H1 (cell line): ENCODE data around the gene GFOD1. TPM values are rescaled to one million over a fixed set of nuclear protein-coding genes. Genes with fewer than 3 reads are reported as not detected.

Source experiments
- CTCF ChIA-PET: fragments of 300-600 bp; sonication (Branson Sonifier 250); formaldehyde crosslinking; loops from one replicate; lab custom pipeline; 2021; ENCODE audit not compliant: partially characterized antibody; lab: Charles Lee
- POLR2A ChIA-PET: fragments of 300-600 bp; sonication (Branson Sonifier 250); formaldehyde crosslinking; loops from one replicate; lab custom pipeline; 2021; ENCODE audit warnings: inconsistent platforms; ENCODE audit not compliant: partially characterized antibody; lab: Charles Lee
- DNase-seq, 2 experiments: peaks; one replicate each; pipeline versions ENCODE4 v3.0.0 to v3.0.0-alpha.2; 2010 to 2022; ENCODE audit warnings: low spot score in 2 of 2, low read depth in 1 of 2, mixed read lengths in 1 of 2
- FAIRE-seq: peaks from 2 replicates; lab custom pipeline; 2011; peaks lifted over from hg19 to GRCh38; lab: Jason Lieb, UNC
- H2AFZ ChIP-seq: 2 replicates; pipeline ENCODE4 v1.8.1; 2012; ENCODE audit warnings: low read length, inconsistent platforms
- H2AK5ac ChIP-seq: 2 replicates; pipeline ENCODE4 v1.6.1; 2013; ENCODE audit warnings: low read depth, low read length
- H2BK120ac ChIP-seq: replicated peaks from 2 replicates; pipeline ENCODE3; 2013; ENCODE audit warnings: low read depth, low read length, inconsistent platforms
- H2BK12ac ChIP-seq: 2 replicates; pipeline ENCODE4 v1.6.1; 2013; ENCODE audit warnings: low read depth, low read length
- H2BK15ac ChIP-seq: 2 replicates; pipeline ENCODE4 v1.6.1; 2013; ENCODE audit warnings: low read length
- H2BK20ac ChIP-seq: 2 replicates; pipeline ENCODE4 v1.6.1; 2013; ENCODE audit warnings: low read length
- H2BK5ac ChIP-seq: 2 replicates; pipeline ENCODE4 v1.6.1; 2013; ENCODE audit warnings: low read depth, low read length
- H3K14ac ChIP-seq: 2 replicates; pipeline ENCODE4 v1.6.1; 2013; ENCODE audit warnings: inconsistent platforms; ENCODE audit not compliant: insufficient read length
- H3K18ac ChIP-seq: 2 replicates; pipeline ENCODE4 v1.6.1; 2013; ENCODE audit warnings: low read length; ENCODE audit errors: extremely low read depth
- H3K23ac ChIP-seq: 2 replicates; pipeline ENCODE4 v1.6.1; 2013; ENCODE audit warnings: inconsistent platforms; ENCODE audit not compliant: insufficient read length
- H3K23me2 ChIP-seq: 2 replicates; pipeline ENCODE4 v1.6.1; 2013; ENCODE audit warnings: low read depth, low read length
- H3K27ac ChIP-seq: 2 replicates; pipeline ENCODE4 v1.6.1; 2011; ENCODE audit warnings: low read depth, low read length, inconsistent platforms
- H3K27me3 ChIP-seq, 4 experiments: replicated peaks in 1 of 4; 1 replicate in 1 of 4; 2 replicates in 3 of 4; pipeline versions ENCODE4 v1.6.1 to v1.8.1; 2011 to 2013; ENCODE audit warnings: low read length in 3 of 4, mild to moderate bottlenecking in 3 of 4, inconsistent platforms in 2 of 4, mixed read lengths in 2 of 4, moderate library complexity in 1 of 4; ENCODE audit not compliant: control insufficient read depth in 3 of 4, insufficient read depth in 3 of 4; ENCODE audit errors: extremely low read depth in 1 of 4
- H3K36me3 ChIP-seq, 4 experiments: 2 replicates each; pipeline versions ENCODE4 v1.6.1 to v1.8.1; 2011 to 2013; ENCODE audit warnings: mild to moderate bottlenecking in 4 of 4, low read length in 3 of 4, moderate library complexity in 2 of 4, control low read depth in 1 of 4, inconsistent platforms in 1 of 4; ENCODE audit not compliant: insufficient read depth in 4 of 4, control insufficient read depth in 2 of 4
- H3K4ac ChIP-seq: replicated peaks from 2 replicates; pipeline ENCODE3; 2013; ENCODE audit warnings: low read length, low read depth, mixed read lengths, inconsistent platforms; ENCODE audit not compliant: insufficient read length
- H3K4me1 ChIP-seq, 4 experiments: replicated peaks in 1 of 4; 1 replicate in 1 of 4; 2 replicates in 3 of 4; pipeline versions ENCODE4 v1.6.1 to v1.8.1; 2011 to 2013; ENCODE audit warnings: low read length in 3 of 4, inconsistent platforms in 2 of 4, mixed read lengths in 1 of 4; ENCODE audit not compliant: insufficient read depth in 4 of 4, control insufficient read depth in 3 of 4
- H3K4me2 ChIP-seq, 2 experiments: 2 replicates each; pipeline versions ENCODE4 v1.6.1 to v1.8.1; 2011 to 2013; ENCODE audit warnings: low read depth in 2 of 2, low read length in 2 of 2, control low read depth in 1 of 2, inconsistent platforms in 1 of 2, mild to moderate bottlenecking in 1 of 2; ENCODE audit not compliant: insufficient read depth in 1 of 2
- H3K4me3 ChIP-seq, 4 experiments: fragments of 200-600, 300-600 bp in 1 of 4; sonication (generic), shearing (Covaris generic), sonication (Bioruptor Twin) in 1 of 4; 2 replicates each; pipeline versions ENCODE4 v1.5.1 to v1.8.1; 2011 to 2016; ENCODE audit warnings: low read length in 4 of 4, low read depth in 3 of 4, control low read depth in 2 of 4, inconsistent platforms in 2 of 4, mild to moderate bottlenecking in 2 of 4, mixed read lengths in 1 of 4, moderate library complexity in 1 of 4; ENCODE audit not compliant: insufficient read depth in 2 of 4; ENCODE audit errors: extremely low read depth in 1 of 4
- H3K56ac ChIP-seq: replicated peaks from 2 replicates; pipeline ENCODE3; 2013; ENCODE audit warnings: low read depth, mild to moderate bottlenecking, mixed read lengths, low read length, inconsistent platforms; ENCODE audit not compliant: insufficient read length
- H3K79me1 ChIP-seq: 2 replicates; pipeline ENCODE4 v1.6.1; 2013; ENCODE audit warnings: low read depth, low read length, control low read depth
- H3K79me2 ChIP-seq, 2 experiments: 2 replicates each; pipeline versions ENCODE4 v1.6.1 to v1.8.1; 2012 to 2013; ENCODE audit warnings: low read length in 2 of 2, mild to moderate bottlenecking in 2 of 2, inconsistent platforms in 1 of 2; ENCODE audit not compliant: insufficient read depth in 2 of 2, control insufficient read depth in 1 of 2
- H3K9ac ChIP-seq, 4 experiments: replicated peaks in 1 of 4; 1 replicate in 1 of 4; 2 replicates in 3 of 4; pipeline versions ENCODE4 v1.6.1 to v1.8.1; 2011 to 2013; ENCODE audit warnings: low read depth in 3 of 4, low read length in 3 of 4, control low read depth in 2 of 4, mild to moderate bottlenecking in 2 of 4, moderate library complexity in 2 of 4, inconsistent platforms in 1 of 4; ENCODE audit errors: extremely low read depth in 1 of 4
- H3K9me3 ChIP-seq, 2 experiments: 2 replicates each; pipeline versions ENCODE4 v1.6.1 to v1.8.1; 2012 to 2013; ENCODE audit warnings: mild to moderate bottlenecking in 2 of 2, moderate library complexity in 2 of 2, control low read depth in 1 of 2, inconsistent platforms in 1 of 2, low read depth in 1 of 2, low read length in 1 of 2, mixed read lengths in 1 of 2; ENCODE audit not compliant: insufficient read depth in 2 of 2
- H4K20me1 ChIP-seq, 2 experiments: replicated peaks in 1 of 2; 2 replicates each; pipeline versions ENCODE3 to v1.8.1; 2011 to 2013; ENCODE audit warnings: inconsistent platforms in 2 of 2, low read length in 2 of 2, mild to moderate bottlenecking in 1 of 2; ENCODE audit not compliant: insufficient read depth in 2 of 2, control insufficient read depth in 1 of 2
- H4K5ac ChIP-seq: 2 replicates; pipeline ENCODE4 v1.6.1; 2013; ENCODE audit warnings: low read length, low read depth, mixed read lengths, inconsistent platforms; ENCODE audit not compliant: insufficient read length
- H4K8ac ChIP-seq: 2 replicates; pipeline ENCODE4 v1.8.0; 2013; ENCODE audit warnings: mild to moderate bottlenecking, moderate library complexity, low read length, inconsistent platforms; ENCODE audit not compliant: insufficient read depth; ENCODE audit errors: extremely low read depth
- H4K91ac ChIP-seq: replicated peaks from 2 replicates; pipeline ENCODE3; 2013; ENCODE audit warnings: low read length, mixed read lengths, inconsistent platforms; ENCODE audit not compliant: insufficient read length
- BCL11A ChIP-seq, 2 experiments: IDR thresholded peaks; one replicate each; pipeline ENCODE4 v1.6.1; 2011; ENCODE audit warnings: low read depth in 2 of 2, low read length in 2 of 2, mild to moderate bottlenecking in 2 of 2
- CREB1 ChIP-seq: IDR thresholded peaks from 2 replicates; pipeline ENCODE4 v1.6.1; 2012; ENCODE audit warnings: inconsistent platforms
- EGR1 ChIP-seq: IDR thresholded peaks from 2 replicates; pipeline ENCODE4 v1.6.1; 2011; ENCODE audit warnings: low read depth, low read length, borderline replicate concordance
- POLR2A ChIP-seq, 2 experiments: IDR thresholded peaks; 1 replicate in 1 of 2; 2 replicates in 1 of 2; pipeline ENCODE4 v1.6.1; 2011; ENCODE audit warnings: low read depth in 2 of 2, low read length in 2 of 2, mild to moderate bottlenecking in 2 of 2; ENCODE audit errors: control extremely low read depth in 1 of 2
- POU5F1 ChIP-seq: IDR thresholded peaks from 2 replicates; pipeline ENCODE4 v1.6.1; 2011; ENCODE audit warnings: low read depth, mild to moderate bottlenecking, low read length, moderate library complexity
- RBBP5 ChIP-seq: IDR thresholded peaks from 2 replicates; pipeline ENCODE4 v1.7.1; 2012; ENCODE audit warnings: low read depth, mild to moderate bottlenecking, inconsistent platforms, low read length, moderate library complexity, borderline replicate concordance
- RXRA ChIP-seq: IDR thresholded peaks from 2 replicates; pipeline ENCODE4 v1.6.1; 2011; ENCODE audit warnings: low read depth, mild to moderate bottlenecking, low read length, moderate library complexity; ENCODE audit not compliant: insufficient read depth
- SIN3A ChIP-seq, 2 experiments: IDR thresholded peaks in 1 of 2; conservative IDR thresholded peaks in 1 of 2; 2 replicates each; pipeline ENCODE4 v1.6.1; 2011 to 2012; ENCODE audit warnings: low read length in 2 of 2, improper control_type of control experiment in 1 of 2, low read depth in 1 of 2, mild to moderate bottlenecking in 1 of 2
- SIRT6 ChIP-seq: IDR thresholded peaks from one replicate; pipeline ENCODE4 v1.7.1; 2012; ENCODE audit warnings: low read length, inconsistent platforms
- WGBS, 2 experiments: shearing (Covaris generic) in 1 of 2; methylation state at CpG; one replicate each; pipeline versions ENCODE4 v1.1.6 to v1.1.7; 2013 to 2015; ENCODE audit warnings: low lambda C conversion rate in 2 of 2, mixed read lengths in 2 of 2, inconsistent platforms in 1 of 2, low coverage in 1 of 2, missing lambda C conversion rate in 1 of 2; ENCODE audit not compliant: insufficient replicate concordance in 2 of 2, insufficient coverage in 1 of 2, insufficient read length in 1 of 2; ENCODE audit errors: extremely low coverage in 1 of 2, missing lambda C conversion rate in 1 of 2; 5-methylcytosine and 5-hydroxymethylcytosine counted together
- polyA plus RNA-seq, 7 experiments: library from polyadenylated mRNA; depleted of rRNA in 3 of 7; stranded (reverse) in 5 of 7; unstranded in 2 of 7; fragments of >200 nt in 5 of 7; fragments of 200-250 nt in 2 of 7; gene quantifications; 1 replicate in 5 of 7; 2 replicates in 1 of 7; 4 replicates in 1 of 7; pipeline versions ENCODE4 v1.2.1 to v1.2.3, GENCODE V29; 2011 to 2013; ENCODE audit warnings: missing spikeins in 2 of 7, mixed read lengths in 2 of 7
- total RNA-seq: library from RNA; stranded (reverse); fragmentation: NEBNext Ultra II Directional; extraction: Animal tissue kit (Norgen Biotek cat#: 25700); gene quantifications from 2 replicates; pipeline ENCODE4 v1.2.1, GENCODE V29; 2021
- TF ChIP-seq, protein P1 (sequence below): IDR thresholded peaks from 2 replicates; pipeline ENCODE4 v1.6.1; 2011; ENCODE audit warnings: low read length, improper control_type of control experiment

The GFOD1 gene
- total and polyA plus RNA-seq, 2 of the 8 experiments (the other 6 are each of a cell fraction or from before 2014, with no cell fraction given) = 2.5 to 8.8 TPM

DNA sequence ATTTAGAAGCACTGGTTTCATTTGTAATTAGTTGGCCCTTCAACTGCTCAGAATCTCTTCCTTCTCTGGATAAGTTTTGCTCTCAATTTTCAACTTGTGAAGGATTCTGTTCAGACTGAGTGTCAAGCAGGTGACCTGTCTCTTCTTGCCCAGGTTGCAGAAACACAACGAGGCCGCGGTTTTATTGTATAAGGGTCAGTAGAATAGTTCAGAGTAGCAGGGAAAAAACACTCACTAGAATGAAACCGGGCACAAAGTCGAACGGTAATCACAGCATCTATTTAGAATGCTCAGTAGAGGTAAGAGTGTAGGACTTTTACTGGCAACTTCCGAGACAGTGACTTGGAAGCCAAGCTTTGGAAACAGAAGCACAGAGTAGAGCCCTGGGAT, 17.9 kb upstream of the GFOD1 start:
- CTCF ChIA-PET = no interaction called here
- Histone ChIP-seq H3K18ac (no peak overlapping the region), H3K56ac (no peak overlapping the region), H2BK12ac (no peak overlapping the region), H4K8ac (no peak overlapping the region), H2BK5ac (no peak overlapping the region), H3K9me3 (no peaks in the 10 kb centered on the region), H2BK20ac (no peak overlapping the region), H3K23me2 (no peaks in the 10 kb centered on the region), H2BK15ac (no peak overlapping the region), H3K14ac (no peak overlapping the region), H3K4me2 (no peak overlapping the region), H3K4me3 (no peak overlapping the region), H3K79me2 (no peaks in the 10 kb centered on the region), H2AFZ (peak overlapping the region; percentile 15; the same call in 1 of the 2 replicates), H3K4me1 (no peaks in the 10 kb centered on the region; a peak in 1 of 7 replicates), H4K5ac (no peak overlapping the region), H3K36me3 (no peaks in the 10 kb centered on the region), H3K79me1 (no peaks in the 10 kb centered on the region), H3K4ac (no peak overlapping the region), H2AK5ac (no peak overlapping the region), H3K23ac (no peak overlapping the region), H3K27me3 (no peaks in the 10 kb centered on the region; a peak in 1 of 7 replicates), H2BK120ac (no peak overlapping the region), H4K91ac (no peak overlapping the region), H4K20me1 (no peaks in the 10 kb centered on the region), H3K9ac (no peak overlapping the region), H3K27ac (no peak overlapping the region)
- no peak for FAIRE-seq
- TF ChIP-seq EGR1 (no peak), RBBP5 (no peak), RXRA (no peak), SIN3A (conservative IDR thresholded peaks at IDR 0.05 in 1 of 2, IDR thresholded peaks at IDR 0.05 in 1 of 2; ENCODE audit: low read depth in 1 of 2, low read length in 2 of 2) (no peak), CREB1 (no peak), POLR2A (IDR thresholded peaks at IDR 0.05; ENCODE audit: control extremely low read depth in 1 of 2, low read depth in 2 of 2, low read length in 2 of 2) (no peak), BCL11A (IDR thresholded peaks at IDR 0.05; ENCODE audit: low read depth in 2 of 2, low read length in 2 of 2) (no peak), SIRT6 (no peak), POU5F1 (no peak)
- TF ChIP-seq, protein P1, sequence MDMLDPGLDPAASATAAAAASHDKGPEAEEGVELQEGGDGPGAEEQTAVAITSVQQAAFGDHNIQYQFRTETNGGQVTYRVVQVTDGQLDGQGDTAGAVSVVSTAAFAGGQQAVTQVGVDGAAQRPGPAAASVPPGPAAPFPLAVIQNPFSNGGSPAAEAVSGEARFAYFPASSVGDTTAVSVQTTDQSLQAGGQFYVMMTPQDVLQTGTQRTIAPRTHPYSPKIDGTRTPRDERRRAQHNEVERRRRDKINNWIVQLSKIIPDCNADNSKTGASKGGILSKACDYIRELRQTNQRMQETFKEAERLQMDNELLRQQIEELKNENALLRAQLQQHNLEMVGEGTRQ = no peak
- POLR2A ChIA-PET = no interaction called here
- 86% methylated on average over 7 of the region's 7 CpGs; no CpG with 5 or more reads in 1 of the 2 experiments for WGBS, 2 experiments
- no peak for DNase-seq
